ENCODE data around the gene WASHC2C.
"Not testable (repeated sequence)": the region's sequence is repeated elsewhere in the genome, so short reads cannot be mapped to it uniquely, and the experiment has no call there.

DNA sequence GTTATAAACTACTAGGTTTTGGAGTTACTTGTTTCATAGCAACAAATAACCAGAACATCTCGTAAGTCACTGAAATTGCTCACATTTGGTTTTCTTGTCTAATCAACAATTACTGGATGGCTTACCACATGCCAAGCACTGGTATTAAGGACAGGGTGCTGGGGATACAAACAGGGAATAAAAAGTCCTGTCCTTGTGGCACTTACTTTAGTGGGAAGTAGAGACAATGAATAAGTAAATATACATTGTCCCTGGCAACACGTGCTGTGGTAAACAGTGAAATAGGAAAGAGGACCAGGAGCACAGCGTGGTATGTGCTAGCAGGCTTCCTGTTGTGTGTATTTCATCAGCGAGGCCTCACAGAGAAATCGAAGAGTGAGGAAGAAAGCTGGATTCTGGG lies 15.8 kb upstream of the WASHC2C start:
- TF ChIP-seq, protein P1, sequence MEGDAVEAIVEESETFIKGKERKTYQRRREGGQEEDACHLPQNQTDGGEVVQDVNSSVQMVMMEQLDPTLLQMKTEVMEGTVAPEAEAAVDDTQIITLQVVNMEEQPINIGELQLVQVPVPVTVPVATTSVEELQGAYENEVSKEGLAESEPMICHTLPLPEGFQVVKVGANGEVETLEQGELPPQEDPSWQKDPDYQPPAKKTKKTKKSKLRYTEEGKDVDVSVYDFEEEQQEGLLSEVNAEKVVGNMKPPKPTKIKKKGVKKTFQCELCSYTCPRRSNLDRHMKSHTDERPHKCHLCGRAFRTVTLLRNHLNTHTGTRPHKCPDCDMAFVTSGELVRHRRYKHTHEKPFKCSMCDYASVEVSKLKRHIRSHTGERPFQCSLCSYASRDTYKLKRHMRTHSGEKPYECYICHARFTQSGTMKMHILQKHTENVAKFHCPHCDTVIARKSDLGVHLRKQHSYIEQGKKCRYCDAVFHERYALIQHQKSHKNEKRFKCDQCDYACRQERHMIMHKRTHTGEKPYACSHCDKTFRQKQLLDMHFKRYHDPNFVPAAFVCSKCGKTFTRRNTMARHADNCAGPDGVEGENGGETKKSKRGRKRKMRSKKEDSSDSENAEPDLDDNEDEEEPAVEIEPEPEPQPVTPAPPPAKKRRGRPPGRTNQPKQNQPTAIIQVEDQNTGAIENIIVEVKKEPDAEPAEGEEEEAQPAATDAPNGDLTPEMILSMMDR (IDR thresholded peaks at IDR 0.05): not testable (repeated sequence)
- not testable (repeated sequence) for TF ChIP-seq POLR2A (IDR thresholded peaks at IDR 0.05)

Data from gastroesophageal sphincter (tissue), 3 donors.